Erythroblast (primary cell): ENCODE results near the gene EEF1A1.
A peak's percentile ranks its signal among the peaks of the same experiment; 100 is the strongest.

Experiments
- GATA1 ChIP-seq: IDR thresholded peaks from 2 replicates; pipeline ENCODE4 v1.6.1; 2011; ENCODE audit warnings: low read depth, mild to moderate bottlenecking, control low read depth, low read length, moderate library complexity
- POLR2A ChIP-seq: IDR thresholded peaks from 2 replicates; pipeline ENCODE4 v1.6.1; 2011; ENCODE audit warnings: mild to moderate bottlenecking, low read length

DNA sequence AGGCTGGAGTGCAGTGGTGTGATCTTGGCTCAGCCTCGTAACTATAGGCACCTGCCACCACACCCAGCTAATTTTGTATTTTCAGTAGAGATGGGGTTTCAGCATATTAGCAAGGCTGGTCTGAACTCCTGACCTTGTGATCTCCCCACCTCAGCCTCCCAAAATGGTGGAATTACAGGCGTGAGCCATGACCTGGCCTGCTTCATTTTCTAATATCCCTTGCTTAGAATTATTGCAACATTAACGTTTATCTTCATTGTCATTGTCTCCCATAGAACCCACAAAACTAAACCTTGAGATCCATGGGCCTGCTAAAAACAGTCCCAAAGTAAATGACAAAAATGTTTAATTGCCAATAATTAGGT, 6.1 kb downstream of the EEF1A1 start:
- TF ChIP-seq POLR2A (peak; percentile 7), GATA1 (no peak)
